H1 (cell line): ENCODE measurements around the gene RHBG. TPM values are rescaled to one million over a fixed set of nuclear protein-coding genes. Genes with fewer than 3 reads are reported as not detected.

Experiments used
- CBX5 ChIP-seq: fragments of 300-800, 300-1000 bp; sonication (generic); IDR thresholded peaks from 2 replicates; pipeline ENCODE4 v1.7.1; 2016; ENCODE audit warnings: antibody characterized with exemption, low read length, low read depth
- EP300 ChIP-seq, 2 experiments: IDR thresholded peaks; 1 replicate in 1 of 2; 2 replicates in 1 of 2; pipeline ENCODE4 v1.6.1; 2011 to 2012; ENCODE audit warnings: low read depth in 2 of 2, low read length in 2 of 2, mild to moderate bottlenecking in 2 of 2, borderline replicate concordance in 1 of 2, inconsistent platforms in 1 of 2, moderate library complexity in 1 of 2
- GTF2F1 ChIP-seq: IDR thresholded peaks from 2 replicates; pipeline ENCODE4 v1.6.1; 2012; ENCODE audit warnings: low read depth, low read length, improper control_type of control experiment, borderline replicate concordance
- JUND ChIP-seq: IDR thresholded peaks from 2 replicates; pipeline ENCODE4 v1.6.1; 2011; ENCODE audit warnings: mild to moderate bottlenecking, improper control_type of control experiment, low read length
- NRF1 ChIP-seq: IDR thresholded peaks from 2 replicates; pipeline ENCODE4 v1.6.1; 2011; ENCODE audit warnings: mild to moderate bottlenecking, low read depth, low read length, improper control_type of control experiment
- POLR2AphosphoS5 ChIP-seq: IDR thresholded peaks from 2 replicates; pipeline ENCODE4 v1.6.1; 2011; ENCODE audit warnings: low read depth, low read length
- RBBP5 ChIP-seq: IDR thresholded peaks from 2 replicates; pipeline ENCODE4 v1.7.1; 2012; ENCODE audit warnings: low read depth, mild to moderate bottlenecking, inconsistent platforms, low read length, moderate library complexity, borderline replicate concordance
- RFX5 ChIP-seq: IDR thresholded peaks from 2 replicates; pipeline ENCODE4 v1.6.1; 2011; ENCODE audit warnings: low read depth, low read length, improper control_type of control experiment, borderline replicate concordance
- SP2 ChIP-seq: IDR thresholded peaks from 2 replicates; pipeline ENCODE4 v1.6.1; 2012; ENCODE audit warnings: mild to moderate bottlenecking, low read length, inconsistent platforms
- SP4 ChIP-seq: IDR thresholded peaks from 2 replicates; pipeline ENCODE4 v1.6.1; 2012; ENCODE audit warnings: low read length, inconsistent platforms
- TAF1 ChIP-seq: IDR thresholded peaks from 2 replicates; pipeline ENCODE4 v1.6.1; 2011; ENCODE audit warnings: mild to moderate bottlenecking, low read depth, low read length
- TEAD4 ChIP-seq: IDR thresholded peaks from 2 replicates; pipeline ENCODE4 v1.6.1; 2012; ENCODE audit warnings: low read depth, low read length, inconsistent platforms, mixed read lengths
- USF2 ChIP-seq: IDR thresholded peaks from 2 replicates; pipeline ENCODE4 v1.6.1; 2011; ENCODE audit warnings: low read length, improper control_type of control experiment
- YY1 ChIP-seq: IDR thresholded peaks from 2 replicates; pipeline ENCODE4 v1.6.1; 2011; ENCODE audit warnings: low read depth, mild to moderate bottlenecking, low read length
- polyA plus RNA-seq, 7 experiments: library from polyadenylated mRNA; depleted of rRNA in 3 of 7; stranded (reverse) in 5 of 7; unstranded in 2 of 7; fragments of >200 nt in 5 of 7; fragments of 200-250 nt in 2 of 7; gene quantifications; 1 replicate in 5 of 7; 2 replicates in 1 of 7; 4 replicates in 1 of 7; pipeline versions ENCODE4 v1.2.1 to v1.2.3, GENCODE V29; 2011 to 2013; ENCODE audit warnings: missing spikeins in 2 of 7, mixed read lengths in 2 of 7
- total RNA-seq: library from RNA; stranded (reverse); fragmentation: NEBNext Ultra II Directional; extraction: Animal tissue kit (Norgen Biotek cat#: 25700); gene quantifications from 2 replicates; pipeline ENCODE4 v1.2.1, GENCODE V29; 2021

Gene RHBG
- total and polyA plus RNA-seq, 2 of the 8 experiments (the other 6 are each of a cell fraction or from before 2014, with no cell fraction given), result 2.6 to 2.7 TPM

- TF ChIP-seq USF2, result no peak
- no peak for TF ChIP-seq SP2
- TF ChIP-seq YY1, result peak; percentile 57; the same call in 1 of the 2 replicates
- no peak for TF ChIP-seq SP4
- peak; percentile 37; the same call in 1 of the 2 replicates for TF ChIP-seq RBBP5
- TF ChIP-seq NRF1, result no peak
- TF ChIP-seq CBX5, result no peak
- TF ChIP-seq TEAD4, result 0 out of 2 replicates have a peak, but pooled peaks have one; percentile 9
- TF ChIP-seq TAF1, result peak; percentile 92
- peak; percentile 38; the same call in 1 of the 2 replicates for TF ChIP-seq JUND
- no peak for TF ChIP-seq RFX5
- TF ChIP-seq POLR2AphosphoS5, result peak; percentile 87
- peak; percentile 65; the same call in 1 of the 2 replicates for TF ChIP-seq GTF2F1
- TF ChIP-seq EP300 (IDR thresholded peaks at IDR 0.05; ENCODE audit: borderline replicate concordance in 1 of 2, low read depth in 2 of 2, low read length in 2 of 2), result peak in 1 of 2 experiments; percentile 9; a peak in 1 of 3 replicates
Measured at GRCh38 chr1:156421062-156421938, 52.3 kb downstream of the RHBG start (continued).
